Activated gamma-delta T cell treated with Interleukin-2 at 50 U/mL for 16 hours (primary cell): Measurements from ENCODE around the gene CASP1.

Experiments
- DNase-seq: peaks from one replicate; pipeline ENCODE4 v3.0.0-alpha.2; 2020

The CASP1 gene

DNA sequence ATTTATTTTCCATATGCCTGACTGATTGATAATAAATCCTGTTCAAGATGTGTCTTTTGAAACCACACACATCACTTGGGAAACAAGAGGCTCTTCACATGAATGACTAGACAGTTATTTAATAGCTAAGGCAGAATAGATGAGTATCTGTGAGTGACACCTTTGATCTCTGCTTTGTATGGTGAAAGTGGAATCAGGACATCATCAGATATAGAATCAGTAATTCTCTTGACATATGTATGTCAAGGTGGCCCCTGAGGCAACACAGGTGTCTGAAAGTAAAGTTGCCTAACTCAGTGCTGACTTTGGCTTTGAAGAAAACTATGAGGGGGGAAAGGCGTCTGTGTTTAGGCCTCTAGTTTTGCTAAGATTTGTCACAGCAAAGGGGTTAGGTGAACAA is 55.1 kb downstream of the CASP1 start:
- DNase-seq = no peak
